IPS DF 19.7 (cell line): ENCODE results near the gene ZFAND5.
A peak's percentile ranks its signal among the peaks of the same experiment; 100 is the strongest.

Experiments used
- DNase-seq: peaks from one replicate; pipeline ENCODE4 v3.0.0-alpha.2; 2013; ENCODE audit warnings: low read depth, low spot score

The ZFAND5 gene

GRCh38 chr9:72362680-72363139, 2.3 kb downstream of the ZFAND5 start:
- DNase-seq: no peak

GRCh38 chr9:72362118-72362531, 2.9 kb downstream of the ZFAND5 start:
- no peak for DNase-seq

- no peak for DNase-seq
Observed at GRCh38 chr9:72361217-72361616, 3.8 kb downstream of the ZFAND5 start.

- no peak for DNase-seq
Observed at GRCh38 chr9:72360324-72360723, 4.7 kb downstream of the ZFAND5 start.

GRCh38 chr9:72356041-72356582, 8.9 kb downstream of the ZFAND5 start:
- no peak for DNase-seq

GRCh38 chr9:72355153-72355552, 9.9 kb downstream of the ZFAND5 start:
- DNase-seq: no peak

- no peak for DNase-seq
Observed at GRCh38 chr9:72354704-72355103, 10.3 kb downstream of the ZFAND5 start.

GRCh38 chr9:72353455-72354116, 11.4 kb downstream of the ZFAND5 start:
- no peak for DNase-seq

GRCh38 chr9:72352911-72353388, 12.1 kb downstream of the ZFAND5 start:
- no peak for DNase-seq

- no peak for DNase-seq
Observed at GRCh38 chr9:72351538-72352453, 13.2 kb downstream of the ZFAND5 start.

- DNase-seq: no peak
Observed at GRCh38 chr9:72349911-72350310, 15.1 kb downstream of the ZFAND5 start.

- DNase-seq: no peak
Observed at GRCh38 chr9:72349240-72349639, 15.8 kb downstream of the ZFAND5 start.

GRCh38 chr9:72346333-72346732, 18.7 kb downstream of the ZFAND5 start:
- no peak for DNase-seq

- DNase-seq: no peak
Observed at GRCh38 chr9:72338631-72339030, 26.4 kb downstream of the ZFAND5 start.

- DNase-seq: no peak
Observed at GRCh38 chr9:72337286-72337685, 27.7 kb downstream of the ZFAND5 start.

GRCh38 chr9:72334658-72335337, 30.2 kb downstream of the ZFAND5 start:
- no peak for DNase-seq

- peak; percentile 9 for DNase-seq
Observed at GRCh38 chr9:72333709-72334108, 31.3 kb downstream of the ZFAND5 start.

GRCh38 chr9:72333197-72333596, 31.8 kb downstream of the ZFAND5 start:
- DNase-seq: no peak

GRCh38 chr9:72332351-72332750, 32.7 kb downstream of the ZFAND5 start:
- DNase-seq: no peak

- DNase-seq: no peak
Observed at GRCh38 chr9:72327631-72328030, 37.4 kb downstream of the ZFAND5 start.

- no peak for DNase-seq
Observed at GRCh38 chr9:72326641-72327040, 38.4 kb downstream of the ZFAND5 start.

GRCh38 chr9:72324974-72325373, 40.0 kb downstream of the ZFAND5 start:
- no peak for DNase-seq
